ENCODE measurements around the gene NUB1. TPM values are rescaled to one million over a fixed set of nuclear protein-coding genes. Genes with fewer than 3 reads are reported as not detected.

The NUB1 gene
- total RNA-seq, 1 donor from 2014 or later = 41.6 TPM

- Histone ChIP-seq H3K79me2 (ENCODE audit: insufficient read depth, low read length) (no peaks in the 10 kb centered on the region), H3K27me3 (ENCODE audit: insufficient read depth, low read length) (no peaks in the 10 kb centered on the region), H2AFZ (ENCODE audit: low read depth, low read length) (no peak overlapping the region), H3K9me3 (ENCODE audit: insufficient read depth, low read depth, low read length) (no peaks in the 10 kb centered on the region), H3K27ac (ENCODE audit: low read depth, low read length) (no peak overlapping the region), H3K4me1 (ENCODE audit: insufficient read depth, low read length) (peaks cover 10% of the 10 kb centered on the region), H3K4me2 (ENCODE audit: low read length) (no peak overlapping the region), H3K9ac (ENCODE audit: low read length) (no peak overlapping the region), H3K4me3 (ENCODE audit: insufficient read depth, low read depth, low read length) (no peak overlapping the region), H3K36me3 (ENCODE audit: insufficient read depth, low read length) (no peaks in the 10 kb centered on the region), H4K20me1 (ENCODE audit: insufficient read depth, low read length) (peaks cover under 1% of the 10 kb centered on the region)
- Mint-ChIP-seq H3K4me1 (ENCODE audit: low read depth, unreplicated experiment) (peaks cover 34% of the 10 kb centered on the region), H3K36me3 (ENCODE audit: low read depth, unreplicated experiment) (peaks cover 20% of the 10 kb centered on the region), H3K4me3 (ENCODE audit: unreplicated experiment) (no peak overlapping the region), H3K27me3 (ENCODE audit: low read depth, unreplicated experiment) (peaks cover under 1% of the 10 kb centered on the region), H3K9me3 (ENCODE audit: unreplicated experiment) (peaks cover 2% of the 10 kb centered on the region), H3K27ac (ENCODE audit: unreplicated experiment) (no peak overlapping the region)
- no peak for FAIRE-seq
- TF ChIP-seq EZH2 (IDR thresholded peaks at IDR 0.05; ENCODE audit: insufficient read depth, low read length) (no peak), CTCF (IDR thresholded peaks at IDR 0.05; ENCODE audit: insufficient read depth, low read depth, low read length) (no peak)
- peak; percentile 30 for DNase-seq (ENCODE audit: low read depth)
Observed at GRCh38 chr7:151367284-151367683, 25.7 kb downstream of the NUB1 start.

- Histone ChIP-seq H3K36me3 (ENCODE audit: insufficient read depth, low read length) (no peaks in the 10 kb centered on the region), H2AFZ (ENCODE audit: low read depth, low read length) (no peak overlapping the region), H3K9ac (ENCODE audit: low read length) (no peak overlapping the region), H3K9me3 (ENCODE audit: insufficient read depth, low read depth, low read length) (no peaks in the 10 kb centered on the region), H3K27me3 (ENCODE audit: insufficient read depth, low read length) (no peaks in the 10 kb centered on the region), H3K27ac (ENCODE audit: low read depth, low read length) (no peak overlapping the region), H3K4me2 (ENCODE audit: low read length) (no peak overlapping the region), H3K79me2 (ENCODE audit: insufficient read depth, low read length) (no peaks in the 10 kb centered on the region), H3K4me1 (ENCODE audit: insufficient read depth, low read length) (peaks cover 10% of the 10 kb centered on the region), H3K4me3 (ENCODE audit: insufficient read depth, low read depth, low read length) (no peak overlapping the region), H4K20me1 (ENCODE audit: insufficient read depth, low read length) (peaks cover 8% of the 10 kb centered on the region)
- H3K27ac Mint-ChIP-seq (ENCODE audit: unreplicated experiment) = peak overlapping the region; percentile 81
- no peak overlapping the region for H3K4me3 Mint-ChIP-seq (ENCODE audit: unreplicated experiment)
- no peak for TF ChIP-seq EZH2 (IDR thresholded peaks at IDR 0.05; ENCODE audit: insufficient read depth, low read length)
- TF ChIP-seq CTCF (IDR thresholded peaks at IDR 0.05; ENCODE audit: insufficient read depth, low read depth, low read length) = peak; percentile 93
- peaks cover 12% of the 10 kb centered on the region for H3K36me3 Mint-ChIP-seq (ENCODE audit: low read depth, unreplicated experiment)
- H3K4me1 Mint-ChIP-seq (ENCODE audit: low read depth, unreplicated experiment) = peaks cover 34% of the 10 kb centered on the region
- H3K27me3 Mint-ChIP-seq (ENCODE audit: low read depth, unreplicated experiment) = peaks cover 1% of the 10 kb centered on the region
- no peaks in the 10 kb centered on the region for H3K9me3 Mint-ChIP-seq (ENCODE audit: unreplicated experiment)
- DNase-seq (ENCODE audit: low read depth) (peak; percentile 43), FAIRE-seq (no peak)
Observed at GRCh38 chr7:151368136-151368571, 26.5 kb downstream of the NUB1 start.

GRCh38 chr7:151371266-151371665 lies 29.7 kb downstream of the NUB1 start:
- no peak overlapping the region for H3K4me3 Mint-ChIP-seq (ENCODE audit: unreplicated experiment)
- H3K27me3 Mint-ChIP-seq (ENCODE audit: low read depth, unreplicated experiment) = peaks cover 1% of the 10 kb centered on the region
- no peak overlapping the region for H3K27ac Mint-ChIP-seq (ENCODE audit: unreplicated experiment)
- H3K4me1 ChIP-seq (ENCODE audit: insufficient read depth, low read length) = peaks cover 10% of the 10 kb centered on the region
- DNase-seq (ENCODE audit: low read depth) (no peak), FAIRE-seq (no peak)
- no peaks in the 10 kb centered on the region for H3K79me2 ChIP-seq (ENCODE audit: insufficient read depth, low read length)
- H3K4me3 ChIP-seq (ENCODE audit: insufficient read depth, low read depth, low read length) = no peak overlapping the region
- H3K27ac ChIP-seq (ENCODE audit: low read depth, low read length) = no peak overlapping the region
- H3K9ac ChIP-seq (ENCODE audit: low read length) = no peak overlapping the region
- no peak overlapping the region for H2AFZ ChIP-seq (ENCODE audit: low read depth, low read length)
- H3K36me3 ChIP-seq (ENCODE audit: insufficient read depth, low read length) = no peaks in the 10 kb centered on the region
- H3K4me2 ChIP-seq (ENCODE audit: low read length) = no peak overlapping the region
- peaks cover 9% of the 10 kb centered on the region for H4K20me1 ChIP-seq (ENCODE audit: insufficient read depth, low read length)
- peaks cover 22% of the 10 kb centered on the region for H3K4me1 Mint-ChIP-seq (ENCODE audit: low read depth, unreplicated experiment)
- H3K9me3 Mint-ChIP-seq (ENCODE audit: unreplicated experiment) = no peaks in the 10 kb centered on the region
- H3K9me3 ChIP-seq (ENCODE audit: insufficient read depth, low read depth, low read length) = no peaks in the 10 kb centered on the region
- TF ChIP-seq CTCF (IDR thresholded peaks at IDR 0.05; ENCODE audit: insufficient read depth, low read depth, low read length) (no peak), EZH2 (IDR thresholded peaks at IDR 0.05; ENCODE audit: insufficient read depth, low read length) (no peak)
- H3K27me3 ChIP-seq (ENCODE audit: insufficient read depth, low read length) = no peaks in the 10 kb centered on the region
- H3K36me3 Mint-ChIP-seq (ENCODE audit: low read depth, unreplicated experiment) = peaks cover 11% of the 10 kb centered on the region

Measured in astrocyte (in vitro differentiated cells and primary cell).